Omental fat pad (tissue), 4 donors: Measurements from ENCODE around the gene ARL8A. TPM values are rescaled to one million over a fixed set of nuclear protein-coding genes. Genes with fewer than 3 reads are reported as not detected.

Experiments
- ATAC-seq: fragments of 150-250 bp; one replicate; pipeline ENCODE4 v1.9.1; 2016; ENCODE audit warnings: mild to moderate bottlenecking, moderate library complexity; ENCODE audit not compliant: low FRiP score
- DNase-seq: peaks from one replicate; pipeline ENCODE4 v3.0.0-alpha.2; 2019; ENCODE audit warnings: low spot score
- CTCF ChIP-seq, 3 donors: fragments of 450-650 bp; IDR thresholded peaks; one replicate each; pipeline ENCODE4 v1.5.1; 2016 to 2017; ENCODE audit warnings: antibody characterized with exemption in 3 of 3, mild to moderate bottlenecking in 3 of 3, moderate library complexity in 2 of 3
- total RNA-seq, 4 donors: library from RNA; depleted of rRNA; stranded (reverse); fragments of >200 nt; gene quantifications; one replicate each; pipeline ENCODE4 v1.1.0, GENCODE V29; 2016

Gene ARL8A
- total RNA-seq, 4 donors from 2014 or later: 31.1 to 61.8 (median 43.0) TPM

GRCh38 chr1:202160377-202160940, 15.9 kb upstream of the ARL8A start, which contains the start of gene PTPN7:
PTPN7 (minus strand) TSS chr1:202160602; CDS start chr1:202159402, 1,200 bp downstream.
- no peak for TF ChIP-seq CTCF (IDR thresholded peaks at IDR 0.05)
- no peak for DNase-seq
- no peak for ATAC-seq

- ATAC-seq (no peak), DNase-seq (no peak)
- no peak for TF ChIP-seq CTCF (IDR thresholded peaks at IDR 0.05)
These were observed 15.2 kb upstream of the ARL8A start for GRCh38 chr1:202159534-202160371.

- no peak for TF ChIP-seq CTCF (IDR thresholded peaks at IDR 0.05)
- ATAC-seq (no peak), DNase-seq (no peak)
These were observed 14.4 kb upstream of the ARL8A start for GRCh38 chr1:202158810-202159533.

- DNase-seq (no peak), ATAC-seq (no peak)
- TF ChIP-seq CTCF (IDR thresholded peaks at IDR 0.05): no peak
These were observed 13.4 kb upstream of the ARL8A start for GRCh38 chr1:202157945-202158344.

- ATAC-seq: no peak
- DNase-seq: no peak
- no peak for TF ChIP-seq CTCF (IDR thresholded peaks at IDR 0.05)
These were observed 12.1 kb upstream of the ARL8A start for GRCh38 chr1:202156590-202156989.

GRCh38 chr1:202155478-202156021, 11.0 kb upstream of the ARL8A start:
- peak; percentile 65 for DNase-seq
- ATAC-seq: no peak

More at GRCh38 chr1:202155478-202156021, 11.0 kb upstream of the ARL8A start:
- no peak for TF ChIP-seq CTCF (IDR thresholded peaks at IDR 0.05)
